CD4-positive, alpha-beta T cell treated with Interleukin-21 for 1 hour (primary cell): ENCODE data around the gene MGAT3.

Experiments used
- DNase-seq: peaks from one replicate; pipeline ENCODE4 v3.0.0-alpha.2; 2020

MGAT3 gene

GRCh38 chr22:39429916-39430575, 26.8 kb upstream of the MGAT3 start:
- no peak for DNase-seq

GRCh38 chr22:39430576-39431150, 26.1 kb upstream of the MGAT3 start:
- no peak for DNase-seq

- DNase-seq: no peak
These were observed 25.5 kb upstream of the MGAT3 start for GRCh38 chr22:39431216-39431801.

GRCh38 chr22:39431821-39432251, 25.0 kb upstream of the MGAT3 start:
- DNase-seq: no peak

- no peak for DNase-seq
These were observed 24.4 kb upstream of the MGAT3 start for GRCh38 chr22:39432361-39432811.

- no peak for DNase-seq
These were observed 23.2 kb upstream of the MGAT3 start for GRCh38 chr22:39433476-39434242.

GRCh38 chr22:39434243-39434653, 22.6 kb upstream of the MGAT3 start:
- no peak for DNase-seq

GRCh38 chr22:39434721-39435120, 22.1 kb upstream of the MGAT3 start:
- no peak for DNase-seq

GRCh38 chr22:39435616-39436015, 21.2 kb upstream of the MGAT3 start:
- no peak for DNase-seq

- no peak for DNase-seq
These were observed 18.8 kb upstream of the MGAT3 start for GRCh38 chr22:39437791-39438704.

- no peak for DNase-seq
These were observed 17.6 kb upstream of the MGAT3 start for GRCh38 chr22:39439170-39439569.

GRCh38 chr22:39443398-39443797, 13.4 kb upstream of the MGAT3 start:
- DNase-seq: no peak

- no peak for DNase-seq
These were observed 12.5 kb upstream of the MGAT3 start for GRCh38 chr22:39444247-39444800.

GRCh38 chr22:39444937-39445465, 11.8 kb upstream of the MGAT3 start:
- DNase-seq: no peak

- DNase-seq: no peak
These were observed 11.1 kb upstream of the MGAT3 start for GRCh38 chr22:39445678-39446077.

GRCh38 chr22:39446239-39446721, 10.5 kb upstream of the MGAT3 start:
- no peak for DNase-seq

GRCh38 chr22:39448205-39449054, 8.4 kb upstream of the MGAT3 start:
- no peak for DNase-seq

GRCh38 chr22:39449708-39450107, 7.1 kb upstream of the MGAT3 start:
- no peak for DNase-seq

- DNase-seq: no peak
These were observed 6.4 kb upstream of the MGAT3 start for GRCh38 chr22:39450258-39450955.

GRCh38 chr22:39452740-39453040, 4.1 kb upstream of the MGAT3 start:
- DNase-seq: no peak
